Activated CD8-positive, alpha-beta memory T cell treated with anti-CD3 and anti-CD28 coated beads for 36 hours (primary cell): ENCODE data around the gene ZNF35. TPM values are rescaled to one million over a fixed set of nuclear protein-coding genes. Genes with fewer than 3 reads are reported as not detected.

Experiments used
- CTCF ChIA-PET: fragments of 350-600 bp; sonication (Branson Sonifier 250); formaldehyde crosslinking; loops from one replicate; lab custom pipeline; 2021; ENCODE audit warnings: antibody characterized with exemption; lab: Charles Lee
- POLR2A ChIA-PET: fragments of 350-600 bp; sonication (Branson Sonifier 250); formaldehyde crosslinking; loops from one replicate; lab custom pipeline; 2021; ENCODE audit warnings: antibody characterized with exemption; lab: Charles Lee
- total RNA-seq, 2 experiments: library from RNA; stranded (reverse); gene quantifications; one replicate each; pipeline ENCODE4 v1.2.3, GENCODE V29; 2021

ZNF35 gene
- total RNA-seq, 2 experiments from 2014 or later: 6.3 to 7.9 TPM

- CTCF ChIA-PET: no interaction called here
- POLR2A ChIA-PET: no interaction called here
Measured at GRCh38 chr3:44680921-44681455, 32.5 kb downstream of the ZNF35 start.

GRCh38 chr3:44682182-44682896 lies 33.8 kb downstream of the ZNF35 start:
- POLR2A ChIA-PET: no interaction called here

GRCh38 chr3:44685128-44685800 lies 36.7 kb downstream of the ZNF35 start:
- CTCF ChIA-PET: no interaction called here
- POLR2A ChIA-PET: no interaction called here

More at GRCh38 chr3:44682182-44682896, 33.8 kb downstream of the ZNF35 start:
- CTCF ChIA-PET: interaction anchor here (0.5 kb wide), 1 partner anchor 34 kb away, joined by 3 read pairs; the partner anchor contains the start of gene ZNF35

GRCh38 chr3:44687898-44688297 lies 39.4 kb downstream of the ZNF35 start:
- CTCF ChIA-PET: no interaction called here
- POLR2A ChIA-PET: no interaction called here

Other genes starting within 250 kb of the ZNF35 start
- 10 to 100 TPM; 14.1 to 14.4 TPM for gene ZNF445, start 171.1 kb upstream of the ZNF35 start, total RNA-seq
- 1 to 10 TPM; 3.4 to 3.6 TPM for gene ZKSCAN7, start 93.5 kb upstream of the ZNF35 start, total RNA-seq
- under 1 TPM; 0.32 to 0.48 TPM for gene ZNF660, start 63.8 kb upstream of the ZNF35 start, total RNA-seq
- 10 to 100 TPM; 13.0 to 13.1 TPM for gene ZNF197, start 23.7 kb upstream of the ZNF35 start, total RNA-seq
- gene ZNF502, start 63.9 kb downstream of the ZNF35 start, total RNA-seq: 1 to 10 TPM; 1.3 to 1.5 TPM
- 1 to 10 TPM; 3.6 to 5.0 TPM for gene ZNF501, start 80.9 kb downstream of the ZNF35 start, total RNA-seq
- gene KIAA1143, start 112.9 kb downstream of the ZNF35 start, total RNA-seq: 10 to 100 TPM; 44.5 to 52.9 TPM
- gene KIF15, start 113.1 kb downstream of the ZNF35 start, total RNA-seq: 10 to 100 TPM; 24.0 to 25.7 TPM
- gene TMEM42, start 213.2 kb downstream of the ZNF35 start, total RNA-seq: 1 to 10 TPM; 9.4 TPM
- not detected for gene TGM4, start 225.9 kb downstream of the ZNF35 start, total RNA-seq